Epithelial cell of prostate (primary cell): ENCODE measurements around the gene MTG2.

ENCODE experiments used
- DNase-seq: peaks from one replicate; pipeline ENCODE4 v3.0.0-alpha.2; 2011; ENCODE audit warnings: low read depth, low spot score
- H3K27ac ChIP-seq: fragments of 450-650 bp; 2 replicates; pipeline ENCODE4 v1.5.1; 2017; ENCODE audit warnings: mild to moderate bottlenecking

MTG2 gene

DNA sequence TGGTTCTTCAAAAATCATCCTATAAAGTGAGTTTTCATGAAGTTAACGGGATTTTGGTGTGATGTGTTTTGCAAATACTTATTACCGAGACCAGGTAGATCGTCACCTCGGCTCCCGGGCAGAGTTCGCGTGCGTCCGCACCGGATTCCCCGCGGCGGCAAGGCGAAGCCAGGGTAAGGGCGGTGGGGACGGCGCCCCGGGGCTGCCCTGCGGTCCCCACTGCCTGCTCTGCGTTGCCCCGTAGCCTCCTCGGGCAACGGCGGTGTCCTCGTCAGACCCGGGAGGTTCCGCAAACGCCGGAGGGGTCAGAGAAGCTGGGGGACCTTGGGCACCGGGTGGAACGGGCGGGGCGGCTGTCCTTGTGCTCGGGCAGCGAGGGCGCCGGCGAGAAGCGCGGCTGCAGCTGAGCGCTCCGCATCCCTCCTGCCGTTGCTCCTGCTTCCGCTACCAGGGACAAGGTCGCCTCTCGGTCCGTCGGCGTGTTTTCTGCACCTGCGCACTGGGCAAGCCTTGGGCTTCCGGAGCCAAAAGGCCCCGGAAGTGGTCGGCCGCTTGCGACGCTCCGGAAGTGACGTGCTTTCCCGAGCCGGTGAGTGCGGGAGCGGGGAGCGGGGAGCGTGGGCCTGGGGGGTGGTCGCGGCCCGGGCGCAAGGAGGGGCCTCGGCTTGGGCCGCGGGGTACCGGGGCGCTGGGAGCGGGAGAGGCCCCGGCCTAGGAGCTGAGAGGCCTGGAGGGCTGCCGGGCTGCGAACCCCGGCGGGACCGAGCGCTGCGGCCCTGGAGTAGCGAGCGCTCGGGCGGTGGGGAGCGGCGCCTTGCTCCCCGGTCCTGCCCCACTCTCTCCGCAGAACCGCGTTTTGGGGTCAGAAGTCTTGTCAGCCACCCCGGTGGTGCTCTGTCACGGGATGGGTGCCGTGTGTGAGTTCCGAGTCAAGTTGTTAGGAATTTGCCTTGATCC lies at the start of gene MTG2:
MTG2 (plus strand) TSS at position 560 of the 957 bp plus-strand sequence. CDS start 10,393 bp downstream, outside the sequence.
- H3K27ac ChIP-seq, result peak within 1 kb of the TSS; percentile 78
- DNase-seq, result peak; percentile 68

DNA sequence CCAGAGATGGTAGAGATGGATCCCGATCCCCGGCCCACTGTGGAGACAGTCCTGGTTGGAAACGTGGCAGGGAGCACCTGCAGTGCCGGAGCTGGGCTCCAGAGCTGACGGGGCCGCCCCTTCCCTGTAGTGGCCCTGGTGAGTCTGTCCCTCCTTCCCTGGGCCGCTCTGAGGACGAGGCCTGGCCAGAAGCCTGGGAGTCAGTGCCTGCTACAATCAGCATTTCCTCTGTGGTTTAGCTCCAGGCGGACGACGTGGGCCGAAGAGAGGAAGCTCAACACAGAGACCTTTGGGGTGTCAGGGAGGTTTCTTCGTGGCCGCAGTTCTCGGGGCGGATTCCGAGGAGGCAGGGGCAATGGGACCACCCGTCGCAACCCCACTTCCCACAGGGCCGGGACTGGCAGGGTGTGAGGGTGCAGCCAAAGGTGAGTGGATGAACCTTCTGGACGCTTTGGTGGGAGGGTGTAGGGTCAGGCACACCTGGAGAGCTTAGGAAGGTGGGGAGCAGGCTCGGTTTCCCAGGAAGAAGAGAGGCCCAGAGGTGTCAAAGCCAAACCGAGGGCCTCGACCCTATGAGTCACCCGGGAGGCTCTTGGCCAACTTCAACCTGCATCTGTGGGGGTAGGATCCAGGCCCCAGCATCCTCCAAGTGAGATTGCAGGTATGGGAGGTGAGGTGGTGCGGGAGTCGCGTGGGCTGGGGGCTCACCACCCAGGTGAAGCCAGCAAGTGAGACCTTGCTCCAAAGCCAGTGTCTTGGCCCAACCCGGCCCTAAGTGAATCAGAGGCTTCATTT lies 49.6 kb upstream of the MTG2 start:
- no peak overlapping the region for H3K27ac ChIP-seq
- no peak for DNase-seq

- H3K27ac ChIP-seq, result no peak overlapping the region
- DNase-seq, result no peak
These were observed 49.0 kb upstream of the MTG2 start for GRCh38 chr20:62133864-62134263.

GRCh38 chr20:62134735-62135231 lies 48.0 kb upstream of the MTG2 start:
- no peak overlapping the region for H3K27ac ChIP-seq
- DNase-seq, result no peak

DNA sequence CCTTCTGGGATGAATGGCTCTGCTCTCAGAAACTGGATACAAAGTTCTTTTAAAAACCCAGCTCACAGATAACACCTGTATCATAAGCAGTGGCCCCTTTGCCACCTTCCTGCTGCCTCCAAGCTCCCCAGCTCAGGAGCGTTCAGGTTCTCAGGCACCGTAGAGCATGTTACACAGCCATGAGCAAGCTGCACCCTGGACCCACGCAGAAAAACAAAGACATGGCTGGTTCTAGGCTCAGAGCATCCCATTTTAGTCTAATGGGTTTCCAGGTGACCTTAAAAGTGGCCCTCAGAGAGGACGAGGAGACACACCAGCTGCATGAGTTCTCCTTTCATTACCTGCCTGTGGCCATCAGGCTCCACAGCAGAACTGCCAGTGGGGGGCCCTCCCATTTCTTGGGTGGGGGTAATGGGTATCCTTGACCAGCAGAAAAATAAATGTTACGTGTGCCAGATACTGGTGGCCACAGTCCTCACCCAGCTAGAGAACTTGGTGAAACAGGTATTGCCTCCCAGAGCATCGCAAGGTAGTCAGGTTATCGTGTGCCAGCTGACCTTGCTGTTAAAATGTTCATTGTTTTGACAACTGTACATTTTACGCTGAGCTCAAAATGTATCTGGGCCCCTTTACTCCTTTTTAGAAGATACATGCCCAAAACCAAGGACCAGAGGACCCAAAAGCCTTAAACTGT lies 47.1 kb upstream of the MTG2 start:
- no peak for DNase-seq
- H3K27ac ChIP-seq, result no peak overlapping the region

- H3K27ac ChIP-seq, result no peak overlapping the region
- DNase-seq, result no peak
These were observed 46.3 kb upstream of the MTG2 start for GRCh38 chr20:62136283-62137091.

GRCh38 chr20:62137092-62137384 lies 45.8 kb upstream of the MTG2 start:
- no peak overlapping the region for H3K27ac ChIP-seq
- DNase-seq, result no peak

DNA sequence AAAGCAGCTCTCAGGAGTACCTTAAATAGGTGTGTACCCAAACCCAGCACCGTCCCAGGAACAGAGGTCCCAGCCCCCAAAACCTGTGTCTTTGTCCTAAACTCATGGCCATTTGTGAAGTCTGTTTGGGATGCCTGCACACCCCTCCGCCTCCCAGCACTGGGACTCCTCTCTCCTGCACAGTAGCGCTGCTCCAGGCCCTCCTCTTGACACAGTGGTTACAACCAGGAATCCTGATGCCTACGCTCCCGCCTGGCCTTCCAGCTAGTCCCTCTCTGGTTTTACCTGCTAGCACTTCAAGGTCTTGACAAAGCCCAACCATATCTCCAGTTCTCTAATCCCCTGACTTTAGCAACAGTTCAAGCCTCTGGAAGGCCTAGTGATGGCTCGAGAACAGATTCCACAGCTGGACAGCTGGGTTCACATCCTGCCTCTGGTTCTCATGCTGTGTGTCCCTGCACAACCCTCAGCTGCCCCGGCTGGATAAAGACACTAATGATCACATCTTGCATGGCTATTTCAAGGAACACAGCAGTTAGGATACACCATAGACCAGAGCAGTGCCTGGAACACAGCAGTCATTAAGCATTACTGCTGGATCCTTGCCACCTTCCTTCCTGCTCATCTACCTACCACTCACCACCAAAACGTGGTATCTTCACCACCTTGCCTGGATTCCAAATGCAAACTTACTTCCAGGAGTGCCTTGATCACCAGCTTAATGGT lies 45.2 kb upstream of the MTG2 start:
- no peak overlapping the region for H3K27ac ChIP-seq
- no peak for DNase-seq

GRCh38 chr20:62138204-62138543 lies 44.7 kb upstream of the MTG2 start:
- DNase-seq, result no peak
- H3K27ac ChIP-seq, result no peak overlapping the region

- no peak overlapping the region for H3K27ac ChIP-seq
- no peak for DNase-seq
These were observed 43.9 kb upstream of the MTG2 start for GRCh38 chr20:62138912-62139311.

DNA sequence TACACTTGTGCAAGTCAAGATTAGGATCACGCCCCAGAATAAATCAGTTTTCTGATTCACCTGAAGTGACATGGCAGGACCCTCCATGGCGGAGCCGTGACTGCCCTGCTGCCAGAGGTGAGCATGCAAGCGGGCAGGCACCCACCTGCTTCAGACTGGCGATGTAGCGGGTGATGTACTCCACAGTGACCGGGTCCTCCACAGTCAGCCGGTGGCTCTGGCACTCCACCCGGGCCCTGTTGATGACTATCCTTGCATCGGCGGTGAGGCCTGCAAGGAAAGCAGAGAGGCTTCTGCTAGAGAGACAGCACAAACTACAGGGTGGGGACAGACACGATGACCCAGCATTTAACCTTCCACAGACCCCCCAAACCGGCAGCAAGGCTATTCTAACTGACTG lies 43.2 kb upstream of the MTG2 start:
- DNase-seq, result no peak
- H3K27ac ChIP-seq, result no peak overlapping the region

DNA sequence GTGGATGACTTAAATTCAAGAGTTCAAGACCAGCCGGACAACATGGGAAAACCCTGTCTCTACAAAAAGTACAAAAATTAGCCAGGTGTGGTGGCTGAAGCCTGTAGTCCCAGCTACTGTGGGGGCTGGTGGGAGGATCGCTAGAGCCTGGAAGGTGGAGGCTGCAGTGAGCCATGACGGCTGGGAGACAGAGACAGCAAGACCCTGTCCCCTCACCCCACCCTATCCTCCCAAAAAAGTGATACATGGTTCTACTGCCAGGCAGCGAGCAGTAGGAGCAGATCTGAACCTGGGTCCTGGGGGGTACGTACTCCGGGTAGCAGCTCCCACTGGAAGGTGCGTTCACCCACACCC lies 41.8 kb upstream of the MTG2 start:
- no peak for DNase-seq
- peak overlapping the region; percentile 84 for H3K27ac ChIP-seq

GRCh38 chr20:62141397-62142251 lies 41.2 kb upstream of the MTG2 start:
- peak overlapping the region; percentile 84 for H3K27ac ChIP-seq
- DNase-seq, result no peak

- no peak for DNase-seq
- peak overlapping the region; percentile 84 for H3K27ac ChIP-seq
These were observed 40.4 kb upstream of the MTG2 start for GRCh38 chr20:62142252-62143080.

- no peak for DNase-seq
- peak within 1 kb of the TSS; percentile 84 for H3K27ac ChIP-seq
These were observed 39.5 kb upstream of the MTG2 start, which contains the start of the genes PSMA7 and SS18L1 for GRCh38 chr20:62143081-62143956. TSS of gene PSMA7 (minus strand) at chr20:62143394. CDS start at chr20:62143303, 91 bp downstream. TSS of gene SS18L1 (plus strand) at chr20:62143769. CDS start at chr20:62143821, 52 bp downstream.
